DND-41 (cell line): ENCODE data around the gene SNRNP27.

Source experiments
- ATAC-seq: fragments of 200-7000 bp; cut with Tn5 transposase; 3 replicates; pipeline ENCODE4 v1.9.1; 2021; ENCODE audit warnings: low read depth; ENCODE audit not compliant: insufficient read depth
- DNase-seq: peaks from one replicate; pipeline ENCODE4 v3.0.0-alpha.2; 2020
- H2AFZ ChIP-seq: 2 replicates; pipeline ENCODE4 v1.6.0; 2012; ENCODE audit warnings: low read depth, low read length
- H3K27ac ChIP-seq: 2 replicates; pipeline ENCODE4 v1.5.1; 2012; ENCODE audit warnings: low read length, inconsistent platforms
- H3K27me3 ChIP-seq: fragments of 200-600 bp; sonication (generic); 2 replicates; pipeline ENCODE4 v1.6.0; 2012; ENCODE audit warnings: low read length, mild to moderate bottlenecking, inconsistent platforms; ENCODE audit not compliant: insufficient read depth, poor library complexity
- H3K36me3 ChIP-seq: 2 replicates; pipeline ENCODE4 v1.5.1; 2012; ENCODE audit warnings: low read length, inconsistent platforms; ENCODE audit not compliant: insufficient read depth
- H3K4me1 ChIP-seq: 2 replicates; pipeline ENCODE4 v1.5.1; 2012; ENCODE audit warnings: mild to moderate bottlenecking, low read length; ENCODE audit not compliant: insufficient read depth
- H3K4me2 ChIP-seq: 2 replicates; pipeline ENCODE4 v1.6.0; 2012; ENCODE audit warnings: mild to moderate bottlenecking, moderate library complexity, low read length, inconsistent platforms; ENCODE audit not compliant: insufficient read depth
- H3K4me3 ChIP-seq, 2 experiments: fragments of 200-600 bp in 1 of 2; shearing (Covaris generic) in 1 of 2; 2 replicates each; pipeline ENCODE4 v1.5.1; 2012 to 2016; ENCODE audit warnings: inconsistent platforms in 2 of 2, low read length in 2 of 2, mild to moderate bottlenecking in 2 of 2, low read depth in 1 of 2, moderate library complexity in 1 of 2
- H3K79me2 ChIP-seq: 2 replicates; pipeline ENCODE4 v1.6.0; 2012; ENCODE audit warnings: low read length, inconsistent platforms; ENCODE audit not compliant: insufficient read depth
- H3K9ac ChIP-seq: 2 replicates; pipeline ENCODE4 v1.6.0; 2012; ENCODE audit warnings: low read depth, mild to moderate bottlenecking, inconsistent platforms, low read length, moderate library complexity
- H3K9me3 ChIP-seq: 2 replicates; pipeline ENCODE4 v1.5.1; 2012; ENCODE audit warnings: low read length, moderate library complexity, mild to moderate bottlenecking, inconsistent platforms; ENCODE audit not compliant: insufficient read depth, severe bottlenecking
- H4K20me1 ChIP-seq: 2 replicates; pipeline ENCODE4 v1.6.0; 2012; ENCODE audit warnings: low read length; ENCODE audit not compliant: insufficient read depth
- EZH2 ChIP-seq: IDR thresholded peaks from 3 replicates; pipeline ENCODE4 v1.6.1; 2012; ENCODE audit warnings: borderline replicate concordance, low read depth, mild to moderate bottlenecking, moderate library complexity, low read length, inconsistent platforms; ENCODE audit not compliant: severe bottlenecking
- TF ChIP-seq, protein P1 (sequence below): IDR thresholded peaks from 2 replicates; pipeline ENCODE4 v1.5.1; 2012; ENCODE audit warnings: borderline replicate concordance, low read length, moderate library complexity, mild to moderate bottlenecking; ENCODE audit not compliant: poor library complexity, severe bottlenecking; ENCODE audit errors: extremely low read depth

Gene SNRNP27

DNA sequence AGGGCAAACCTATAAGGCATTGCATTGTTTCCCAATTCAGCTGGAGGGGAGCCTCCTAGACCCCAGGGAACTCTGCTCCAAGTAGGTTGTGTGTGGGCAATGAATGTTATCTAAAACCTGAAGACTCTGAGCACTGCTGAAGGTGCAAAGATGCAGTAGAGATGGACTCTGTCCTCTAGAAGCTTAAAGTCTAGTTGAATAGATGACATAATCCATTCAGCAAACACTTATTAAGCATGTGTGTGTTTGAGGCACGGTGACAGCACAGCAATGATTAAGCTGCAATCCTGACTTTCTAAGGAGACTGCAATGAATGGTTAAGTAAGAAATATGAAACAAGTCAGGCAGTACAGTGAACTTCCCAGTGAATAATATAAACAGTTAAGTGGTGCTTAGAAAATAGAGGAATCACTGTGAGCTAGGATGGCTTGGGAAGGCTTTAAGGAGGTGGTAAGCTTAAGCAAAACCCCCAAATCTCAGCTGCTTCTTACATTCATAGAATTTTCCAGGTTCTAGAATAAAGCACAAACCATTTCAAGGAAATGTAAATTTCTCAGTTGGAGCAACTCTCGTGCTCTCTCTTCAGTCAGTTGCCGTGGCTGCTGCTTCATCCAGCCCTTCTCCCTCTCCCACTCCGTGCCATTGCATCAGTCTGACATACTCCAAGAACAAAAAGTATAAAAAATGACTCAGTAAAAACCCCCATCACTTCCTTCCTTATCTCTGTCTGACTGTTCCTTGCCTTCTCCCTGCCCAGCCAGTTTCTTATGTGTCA is 40.3 kb downstream of the SNRNP27 start:
- Histone ChIP-seq H2AFZ (no peak overlapping the region), H3K9ac (no peak overlapping the region), H3K27ac (no peak overlapping the region), H4K20me1 (no peaks in the 10 kb centered on the region), H3K79me2 (no peaks in the 10 kb centered on the region), H3K9me3 (no peaks in the 10 kb centered on the region), H3K36me3 (peaks cover 53% of the 10 kb centered on the region), H3K4me1 (no peaks in the 10 kb centered on the region; the same call in 1 of the 2 replicates), H3K27me3 (no peaks in the 10 kb centered on the region), H3K4me2 (no peak overlapping the region), H3K4me3 (no peak overlapping the region)
- no peak for DNase-seq
- TF ChIP-seq, protein P1, sequence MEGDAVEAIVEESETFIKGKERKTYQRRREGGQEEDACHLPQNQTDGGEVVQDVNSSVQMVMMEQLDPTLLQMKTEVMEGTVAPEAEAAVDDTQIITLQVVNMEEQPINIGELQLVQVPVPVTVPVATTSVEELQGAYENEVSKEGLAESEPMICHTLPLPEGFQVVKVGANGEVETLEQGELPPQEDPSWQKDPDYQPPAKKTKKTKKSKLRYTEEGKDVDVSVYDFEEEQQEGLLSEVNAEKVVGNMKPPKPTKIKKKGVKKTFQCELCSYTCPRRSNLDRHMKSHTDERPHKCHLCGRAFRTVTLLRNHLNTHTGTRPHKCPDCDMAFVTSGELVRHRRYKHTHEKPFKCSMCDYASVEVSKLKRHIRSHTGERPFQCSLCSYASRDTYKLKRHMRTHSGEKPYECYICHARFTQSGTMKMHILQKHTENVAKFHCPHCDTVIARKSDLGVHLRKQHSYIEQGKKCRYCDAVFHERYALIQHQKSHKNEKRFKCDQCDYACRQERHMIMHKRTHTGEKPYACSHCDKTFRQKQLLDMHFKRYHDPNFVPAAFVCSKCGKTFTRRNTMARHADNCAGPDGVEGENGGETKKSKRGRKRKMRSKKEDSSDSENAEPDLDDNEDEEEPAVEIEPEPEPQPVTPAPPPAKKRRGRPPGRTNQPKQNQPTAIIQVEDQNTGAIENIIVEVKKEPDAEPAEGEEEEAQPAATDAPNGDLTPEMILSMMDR, result no peak
- TF ChIP-seq EZH2, result no peak
- no peak for ATAC-seq

DNA sequence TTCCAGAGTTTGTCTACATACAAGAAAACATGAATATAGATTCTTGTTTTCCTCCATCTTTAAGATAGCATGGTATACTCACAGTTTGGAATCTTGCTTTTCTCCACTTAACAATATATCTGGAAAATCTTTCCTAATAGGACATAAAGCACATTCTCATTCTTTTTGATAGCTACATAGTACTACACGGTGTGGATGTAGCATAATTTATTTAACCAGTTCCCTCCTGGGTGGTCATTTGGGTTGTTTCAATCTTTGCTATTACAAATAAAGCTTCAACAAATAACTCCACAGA is 40.8 kb downstream of the SNRNP27 start:
- Histone ChIP-seq H3K4me3 (no peak overlapping the region), H3K9me3 (no peaks in the 10 kb centered on the region), H3K4me2 (no peak overlapping the region), H3K79me2 (no peaks in the 10 kb centered on the region), H3K27ac (no peak overlapping the region), H2AFZ (no peak overlapping the region), H3K9ac (no peak overlapping the region), H3K4me1 (no peaks in the 10 kb centered on the region; the same call in 1 of the 2 replicates), H3K27me3 (no peaks in the 10 kb centered on the region), H4K20me1 (no peaks in the 10 kb centered on the region), H3K36me3 (peaks cover 54% of the 10 kb centered on the region)
- ATAC-seq, result no peak
- DNase-seq, result no peak
- no peak for TF ChIP-seq EZH2
- TF ChIP-seq, protein P1, result no peak

DNA sequence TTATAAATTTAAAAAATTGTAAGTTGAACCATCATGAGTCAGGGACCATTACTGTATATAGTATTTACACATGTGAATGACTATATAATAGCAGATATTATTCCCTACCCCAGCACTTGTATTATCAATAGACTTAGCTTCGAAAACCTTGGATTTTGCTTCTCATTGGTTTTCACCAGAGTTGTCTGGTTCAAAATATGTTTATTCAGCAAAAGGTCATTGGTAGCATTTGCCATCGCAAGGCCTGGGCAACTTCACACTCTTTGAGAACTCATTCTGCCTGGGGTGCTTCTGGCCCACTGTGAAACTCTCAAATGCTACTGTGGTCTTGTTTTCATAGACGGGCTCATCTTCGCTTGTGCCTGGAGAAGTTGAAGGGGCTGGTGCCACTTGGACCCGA is 41.3 kb downstream of the SNRNP27 start:
- TF ChIP-seq EZH2, result no peak
- TF ChIP-seq, protein P1, result no peak
- no peak overlapping the region for H2AFZ ChIP-seq
- H3K9ac ChIP-seq, result no peak overlapping the region
- ATAC-seq, result no peak
- H3K36me3 ChIP-seq, result peaks cover 56% of the 10 kb centered on the region
- H4K20me1 ChIP-seq, result no peaks in the 10 kb centered on the region
- H3K4me3 ChIP-seq, result no peak overlapping the region
- no peaks in the 10 kb centered on the region for H3K9me3 ChIP-seq
- no peak overlapping the region for H3K4me2 ChIP-seq
- no peak overlapping the region for H3K27ac ChIP-seq
- no peaks in the 10 kb centered on the region for H3K27me3 ChIP-seq
- H3K79me2 ChIP-seq, result no peaks in the 10 kb centered on the region
- no peaks in the 10 kb centered on the region; the same call in 1 of the 2 replicates for H3K4me1 ChIP-seq
- no peak for DNase-seq

DNA sequence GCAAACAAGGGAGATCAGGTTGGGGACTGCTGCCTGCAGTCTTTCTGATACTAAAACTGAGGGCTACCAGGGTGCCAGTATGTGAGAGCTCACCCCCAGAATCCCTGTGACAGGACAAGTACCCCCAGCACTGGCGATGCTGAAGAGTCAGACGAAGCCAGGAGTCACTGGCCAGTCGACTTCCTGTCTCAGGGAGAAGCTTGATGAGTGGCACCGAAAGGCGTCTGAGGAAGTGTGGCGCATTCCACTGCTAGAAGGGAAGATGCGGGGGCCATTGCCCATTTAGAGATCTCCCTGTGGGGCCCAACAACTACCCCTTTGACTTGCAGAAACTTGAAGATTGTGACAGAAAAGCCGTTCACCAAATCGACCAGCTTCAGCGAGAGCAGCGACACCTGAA is 43.1 kb downstream of the SNRNP27 start:
- Histone ChIP-seq H3K4me2 (no peak overlapping the region), H4K20me1 (no peaks in the 10 kb centered on the region), H3K9ac (no peak overlapping the region), H3K27ac (0 out of 2 replicates have a peak overlapping the region, but pooled peaks have one; percentile 7), H3K4me1 (no peaks in the 10 kb centered on the region; the same call in 1 of the 2 replicates), H2AFZ (no peak overlapping the region), H3K36me3 (peaks cover 71% of the 10 kb centered on the region), H3K27me3 (no peaks in the 10 kb centered on the region), H3K4me3 (no peak overlapping the region), H3K9me3 (no peaks in the 10 kb centered on the region), H3K79me2 (no peaks in the 10 kb centered on the region)
- TF ChIP-seq EZH2, result no peak
- TF ChIP-seq, protein P1, result no peak
- ATAC-seq, result no peak
- DNase-seq, result no peak
